HG02623 (cell line): ENCODE measurements around the gene ARRB1.
"Not testable (repeated sequence)": the region's sequence is repeated elsewhere in the genome, so short reads cannot be mapped to it uniquely, and the experiment has no call there.

ENCODE experiments used
- ATAC-seq: cut with Tn5 transposase; IDR thresholded peaks from one replicate; pipeline ENCODE4 v1.9.1; 2021; ENCODE audit warnings: moderate library complexity; ENCODE audit not compliant: unreplicated experiment

The ARRB1 gene

GRCh38 chr11:75351541-75351790 lies at the start of gene ARRB1:
Gene ARRB1, minus strand, starts transcription at chr11:75351661. Its CDS starts 54 bp downstream, at chr11:75351607.
- no peak for ATAC-seq

DNA sequence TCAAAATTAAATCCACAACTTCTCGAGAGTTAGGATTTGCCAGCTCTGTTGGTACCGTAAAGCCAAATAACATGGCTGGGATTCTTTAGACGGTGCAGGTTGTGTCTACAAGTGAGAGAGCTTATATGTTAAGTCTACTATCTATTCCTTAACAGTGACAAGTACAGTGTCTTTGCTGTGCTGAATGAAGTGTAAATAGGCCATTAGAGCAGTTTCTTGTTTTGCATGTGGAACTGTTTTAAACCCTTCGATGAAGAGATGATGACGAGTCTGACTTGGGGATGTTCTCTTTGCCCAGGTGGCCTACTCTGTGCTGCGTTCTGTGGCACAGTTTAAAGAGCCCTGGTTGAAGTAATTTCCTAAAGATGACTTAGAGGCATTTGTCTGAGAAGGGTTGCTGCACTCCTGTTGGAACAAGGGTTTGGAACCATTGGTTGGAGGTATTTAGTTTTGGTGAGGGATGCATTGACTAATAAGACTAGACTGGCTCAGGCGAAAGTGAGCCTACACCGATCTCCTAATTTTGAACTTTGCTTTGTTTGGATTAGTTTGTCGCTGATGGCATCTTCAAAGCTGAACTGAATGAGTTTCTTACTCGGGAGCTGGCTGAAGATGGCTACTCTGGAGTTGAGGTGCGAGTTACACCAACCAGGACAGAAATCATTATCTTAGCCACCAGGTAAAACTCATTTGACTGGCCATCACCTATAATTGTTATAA lies 48.8 kb upstream of the ARRB1 start:
- ATAC-seq, result no peak

GRCh38 chr11:75399344-75400145 lies 48.1 kb upstream of the ARRB1 start, which contains the start of gene RPS3:
Gene RPS3, plus strand, starts transcription at chr11:75399518. Its CDS starts 30 bp downstream, at chr11:75399548.
- peak; percentile 90 for ATAC-seq

- no peak for ATAC-seq
Measured at GRCh38 chr11:75398906-75399305, 47.4 kb upstream of the ARRB1 start.

- no peak for ATAC-seq
Measured at GRCh38 chr11:75394085-75394840, 42.8 kb upstream of the ARRB1 start.

DNA sequence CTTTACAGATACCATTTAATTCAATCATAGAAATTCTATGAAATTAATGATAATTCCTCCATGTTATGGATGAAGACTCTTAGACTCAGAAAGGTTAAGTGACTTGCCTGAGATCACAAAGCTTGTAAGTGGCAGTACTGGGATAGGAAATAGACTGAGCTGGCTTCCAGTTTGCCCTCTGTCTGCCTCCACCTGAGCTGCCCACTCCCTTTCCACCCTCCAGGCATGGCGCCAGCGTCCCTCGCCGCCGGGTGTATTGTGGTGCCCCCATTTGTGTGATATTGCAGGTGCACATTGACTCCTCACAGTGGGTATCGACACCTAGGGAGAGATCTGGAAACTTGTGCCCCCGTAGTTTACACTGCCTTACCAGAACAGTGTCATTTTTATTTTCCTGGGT lies 38.5 kb upstream of the ARRB1 start:
- no peak for ATAC-seq

DNA sequence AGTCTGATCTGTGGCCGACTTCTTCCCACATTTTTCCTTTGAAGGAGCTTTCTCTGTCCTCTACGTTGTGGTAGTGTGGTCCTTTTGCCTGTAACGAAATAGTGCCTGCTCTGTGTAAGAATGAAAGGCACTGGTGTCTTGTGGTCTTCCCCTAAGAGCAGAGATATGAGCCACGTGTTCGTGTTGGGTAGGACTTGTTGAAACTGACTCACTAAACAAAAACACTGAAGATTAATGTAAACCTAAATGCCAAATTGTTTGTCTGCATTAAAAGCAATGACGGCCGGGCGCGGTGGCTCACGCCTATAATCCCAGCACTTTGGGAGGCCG lies 37.8 kb upstream of the ARRB1 start:
- no peak for ATAC-seq

GRCh38 chr11:75388386-75389275 lies 37.2 kb upstream of the ARRB1 start:
- no peak for ATAC-seq

DNA sequence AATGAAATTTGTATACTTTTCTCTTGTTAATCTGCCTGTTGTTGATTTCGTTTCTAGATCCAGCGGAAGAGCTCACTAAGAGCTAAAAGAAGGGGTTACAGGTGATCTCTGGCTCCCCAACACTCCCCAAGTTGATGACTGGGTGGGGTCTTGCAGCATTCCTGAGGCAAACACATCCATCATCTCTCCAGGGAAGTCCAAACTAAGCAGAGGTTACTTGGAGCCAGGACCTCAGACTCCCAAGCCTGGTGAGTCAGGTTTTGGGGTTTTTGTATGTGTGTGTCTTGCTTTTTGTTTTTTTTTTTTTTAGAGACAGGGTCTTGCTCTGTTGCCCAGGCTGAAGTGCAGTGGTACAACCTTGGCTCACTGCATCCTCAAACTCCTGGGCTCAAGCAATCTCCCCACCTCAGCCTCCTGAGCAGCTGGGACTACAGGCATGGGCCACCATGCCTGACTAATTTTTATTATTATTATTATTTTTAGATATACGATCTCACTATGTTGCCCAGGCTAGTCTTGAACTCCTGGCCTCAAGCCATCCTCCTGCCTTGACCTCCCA lies 36.4 kb upstream of the ARRB1 start:
- no peak for ATAC-seq

GRCh38 chr11:75386942-75387630 lies 35.6 kb upstream of the ARRB1 start:
- no peak for ATAC-seq

GRCh38 chr11:75384438-75385080 lies 33.1 kb upstream of the ARRB1 start:
- ATAC-seq, result no peak

- no peak for ATAC-seq
Measured at GRCh38 chr11:75383246-75383645, 31.8 kb upstream of the ARRB1 start.

GRCh38 chr11:75380716-75381420 lies 29.4 kb upstream of the ARRB1 start:
- ATAC-seq, result no peak

- ATAC-seq, result no peak
Measured at GRCh38 chr11:75380245-75380644, 28.8 kb upstream of the ARRB1 start.

DNA sequence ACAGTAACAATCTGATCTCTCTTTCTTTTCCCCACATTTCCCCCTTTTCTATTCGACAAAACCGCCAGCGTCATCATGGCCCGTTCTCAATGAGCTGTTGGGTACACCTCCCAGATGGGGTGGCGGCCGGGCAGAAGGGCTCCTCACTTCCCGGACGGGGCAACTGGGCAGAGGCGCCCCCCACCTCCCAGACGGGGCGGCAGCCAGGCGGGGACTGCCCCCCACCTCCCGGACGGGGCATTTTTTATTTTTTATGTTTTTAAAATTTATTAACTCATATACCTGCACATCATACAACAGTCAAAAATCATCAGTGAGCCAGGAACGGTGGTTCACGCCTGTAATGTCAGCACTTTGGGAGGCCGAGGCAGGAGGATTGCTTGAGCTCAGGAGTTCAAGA lies 27.3 kb upstream of the ARRB1 start:
- not testable (repeated sequence) for ATAC-seq

- ATAC-seq, result no peak
Measured at GRCh38 chr11:75376175-75376574, 24.7 kb upstream of the ARRB1 start.

GRCh38 chr11:75375626-75376025 lies 24.2 kb upstream of the ARRB1 start:
- ATAC-seq, result no peak

GRCh38 chr11:75374646-75375045 lies 23.2 kb upstream of the ARRB1 start:
- no peak for ATAC-seq

DNA sequence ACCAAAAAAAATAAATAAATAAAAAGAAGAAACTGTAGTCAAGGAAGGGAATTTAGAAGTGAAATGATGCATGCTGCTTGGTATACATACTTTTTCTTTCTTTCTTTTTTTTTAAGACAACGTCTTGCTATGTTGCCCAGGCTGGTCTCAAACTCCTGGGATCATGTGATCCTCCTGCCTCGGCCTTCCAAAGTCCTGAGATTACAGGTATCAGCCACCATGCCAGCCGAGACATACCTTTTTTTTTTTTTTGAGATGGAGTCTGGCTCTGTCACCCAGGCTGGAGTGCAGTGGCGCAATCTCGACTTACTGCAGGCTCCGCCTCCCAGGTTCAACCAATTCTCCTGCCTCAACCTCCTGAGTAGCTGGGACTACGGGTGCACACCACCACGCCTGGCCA lies 21.7 kb upstream of the ARRB1 start:
- no peak for ATAC-seq
